MM.1S (cell line): ENCODE data around the gene GMCL2.
"Not testable (repeated sequence)": the region's sequence is repeated elsewhere in the genome, so short reads cannot be mapped to it uniquely, and the experiment has no call there.

Source experiments
- DNase-seq: peaks from one replicate; pipeline ENCODE4 v3.0.0-alpha.2; 2015
- H2AFZ ChIP-seq: fragments of 300-600 bp; sonication (generic); 2 replicates; pipeline ENCODE4 v1.6.0; 2016; ENCODE audit warnings: antibody characterized with exemption, low read length
- H3F3A ChIP-seq: fragments of 300-600 bp; sonication (generic); 2 replicates; pipeline ENCODE4 v1.6.1; 2016; ENCODE audit warnings: mild to moderate bottlenecking, antibody characterized with exemption, low read length, moderate library complexity, mixed read lengths; ENCODE audit not compliant: insufficient read depth
- H3K27ac ChIP-seq: fragments of 300-600 bp; sonication (generic); 2 replicates; pipeline ENCODE4 v1.5.1; 2016; ENCODE audit warnings: mild to moderate bottlenecking, low read length
- H3K27me3 ChIP-seq: fragments of 300-600 bp; sonication (generic); replicated peaks from 2 replicates; pipeline ENCODE4 v1.6.0; 2016; ENCODE audit warnings: low read length; ENCODE audit not compliant: insufficient read depth
- H3K36me3 ChIP-seq: fragments of 300-600 bp; sonication (generic); replicated peaks from 2 replicates; pipeline ENCODE4 v1.6.1; 2016; ENCODE audit warnings: mild to moderate bottlenecking, low read length, mixed read lengths; ENCODE audit not compliant: insufficient read depth
- H3K4me1 ChIP-seq: fragments of 300-600 bp; sonication (generic); 2 replicates; pipeline ENCODE4 v1.6.1; 2016; ENCODE audit warnings: low read length, mixed read lengths
- H3K4me2 ChIP-seq: fragments of 300-600 bp; sonication (generic); 2 replicates; pipeline ENCODE4 v1.6.0; 2016; ENCODE audit warnings: low read depth, low read length
- H3K4me3 ChIP-seq: fragments of 300-600 bp; sonication (generic); 2 replicates; pipeline ENCODE4 v1.5.1; 2016; ENCODE audit warnings: low read length, mixed read lengths
- H3K79me2 ChIP-seq: fragments of 300-600 bp; sonication (generic); 2 replicates; pipeline ENCODE4 v1.6.1; 2016; ENCODE audit warnings: mixed run types, low read length, mixed read lengths
- H3K9ac ChIP-seq: fragments of 300-600 bp; sonication (generic); 2 replicates; pipeline ENCODE4 v1.6.1; 2016; ENCODE audit warnings: low read length, mixed read lengths
- H3K9me2 ChIP-seq: fragments of 300-600 bp; sonication (generic); replicated peaks from 2 replicates; pipeline ENCODE4 v1.6.1; 2016; ENCODE audit warnings: mild to moderate bottlenecking, low read length, mixed read lengths; ENCODE audit not compliant: insufficient read depth
- H3K9me3 ChIP-seq: fragments of 300-600 bp; sonication (generic); replicated peaks from 2 replicates; pipeline ENCODE4 v1.6.1; 2016; ENCODE audit warnings: mild to moderate bottlenecking, low read length, mixed read lengths; ENCODE audit not compliant: insufficient read depth
- H4K20me1 ChIP-seq: fragments of 300-600 bp; sonication (generic); 2 replicates; pipeline ENCODE4 v1.6.1; 2016; ENCODE audit warnings: mild to moderate bottlenecking, low read length, moderate library complexity, mixed read lengths; ENCODE audit not compliant: insufficient read depth
- CTCF ChIP-seq: fragments of 300-600 bp; sonication (generic); IDR thresholded peaks from 2 replicates; pipeline ENCODE4 v1.5.1; 2016; ENCODE audit warnings: antibody characterized with exemption, low read length, mixed read lengths
- EZH2 ChIP-seq: fragments of 300-600 bp; sonication (generic); optimal IDR thresholded peaks from 2 replicates; pipeline ENCODE3; 2017; ENCODE audit warnings: low read depth, mild to moderate bottlenecking, antibody characterized with exemption, low read length, mixed read lengths
- EZH2phosphoT487 ChIP-seq: fragments of 300-600 bp; sonication (generic); IDR thresholded peaks from 2 replicates; pipeline ENCODE4 v1.6.1; 2018; ENCODE audit warnings: antibody characterized with exemption, low read length

Gene GMCL2

GRCh38 chr5:178201221-178201926, 14.2 kb upstream of the GMCL2 start:
- H3K36me3 ChIP-seq, result peaks cover 8% of the 10 kb centered on the region; the same call in 1 of the 2 replicates
- H2AFZ ChIP-seq, result no peak overlapping the region
- peaks cover 10% of the 10 kb centered on the region for H3F3A ChIP-seq
- no peak overlapping the region for H3K4me3 ChIP-seq
- no peak overlapping the region for H3K4me2 ChIP-seq
- peaks cover 7% of the 10 kb centered on the region for H3K4me1 ChIP-seq
- no peaks in the 10 kb centered on the region for H3K27me3 ChIP-seq
- TF ChIP-seq EZH2 (no peak), CTCF (no peak), EZH2phosphoT487 (no peak)
- H3K9ac ChIP-seq, result no peak overlapping the region
- H3K9me2 ChIP-seq, result no peaks in the 10 kb centered on the region
- no peak overlapping the region for H3K27ac ChIP-seq
- no peak for DNase-seq
- no peaks in the 10 kb centered on the region for H3K9me3 ChIP-seq
- H3K79me2 ChIP-seq, result peaks cover 23% of the 10 kb centered on the region
- H4K20me1 ChIP-seq, result peaks cover 11% of the 10 kb centered on the region

- no peaks in the 10 kb centered on the region for H3K9me2 ChIP-seq
- no peaks in the 10 kb centered on the region for H4K20me1 ChIP-seq
- no peak for DNase-seq
- H3K27me3 ChIP-seq, result peaks cover 3% of the 10 kb centered on the region
- no peak overlapping the region for H2AFZ ChIP-seq
- no peaks in the 10 kb centered on the region for H3K9me3 ChIP-seq
- H3K4me2 ChIP-seq, result no peak overlapping the region
- H3F3A ChIP-seq, result no peaks in the 10 kb centered on the region
- H3K79me2 ChIP-seq, result peaks cover 9% of the 10 kb centered on the region
- no peaks in the 10 kb centered on the region for H3K36me3 ChIP-seq
- no peak overlapping the region for H3K9ac ChIP-seq
- no peak for TF ChIP-seq EZH2phosphoT487
- TF ChIP-seq EZH2, result no peak
- TF ChIP-seq CTCF, result no peak
- H3K4me3 ChIP-seq, result no peak overlapping the region
- H3K27ac ChIP-seq, result no peak overlapping the region
- H3K4me1 ChIP-seq, result no peaks in the 10 kb centered on the region
Measured at GRCh38 chr5:178199581-178200434, 12.6 kb upstream of the GMCL2 start.

GRCh38 chr5:178198706-178199105, 11.5 kb upstream of the GMCL2 start:
- TF ChIP-seq EZH2phosphoT487 (no peak), EZH2 (no peak), CTCF (no peak)
- no peak overlapping the region for H3K27ac ChIP-seq

GRCh38 chr5:178198151-178198550, 11.0 kb upstream of the GMCL2 start:
- peaks cover 15% of the 10 kb centered on the region for H3K27me3 ChIP-seq
- not testable (repeated sequence) for H3K9ac ChIP-seq, H3K36me3 ChIP-seq

More at GRCh38 chr5:178198706-178199105, 11.5 kb upstream of the GMCL2 start:
- Histone ChIP-seq H3K4me1 (no peaks in the 10 kb centered on the region), H3K9ac (no peak overlapping the region), H3K36me3 (no peaks in the 10 kb centered on the region), H3K4me3 (no peak overlapping the region), H4K20me1 (no peaks in the 10 kb centered on the region), H3K9me3 (no peaks in the 10 kb centered on the region), H3K79me2 (no peaks in the 10 kb centered on the region; the same call in 1 of the 2 replicates), H3K27me3 (peaks cover 14% of the 10 kb centered on the region), H2AFZ (no peak overlapping the region), H3K9me2 (no peaks in the 10 kb centered on the region), H3K4me2 (no peak overlapping the region), H3F3A (no peaks in the 10 kb centered on the region)
- DNase-seq, result no peak

More at GRCh38 chr5:178198151-178198550, 11.0 kb upstream of the GMCL2 start:
- H3K27ac ChIP-seq, H3K9me3 ChIP-seq, H3K4me3 ChIP-seq, H3K4me1 ChIP-seq, H3K9me2 ChIP-seq, DNase-seq, H4K20me1 ChIP-seq, H3K4me2 ChIP-seq, H2AFZ ChIP-seq, H3F3A ChIP-seq, H3K79me2 ChIP-seq: not testable (repeated sequence)
